ENCODE results near the gene AGBL5.
A peak's percentile ranks its signal among the peaks of the same experiment; 100 is the strongest.

The AGBL5 gene

DNA sequence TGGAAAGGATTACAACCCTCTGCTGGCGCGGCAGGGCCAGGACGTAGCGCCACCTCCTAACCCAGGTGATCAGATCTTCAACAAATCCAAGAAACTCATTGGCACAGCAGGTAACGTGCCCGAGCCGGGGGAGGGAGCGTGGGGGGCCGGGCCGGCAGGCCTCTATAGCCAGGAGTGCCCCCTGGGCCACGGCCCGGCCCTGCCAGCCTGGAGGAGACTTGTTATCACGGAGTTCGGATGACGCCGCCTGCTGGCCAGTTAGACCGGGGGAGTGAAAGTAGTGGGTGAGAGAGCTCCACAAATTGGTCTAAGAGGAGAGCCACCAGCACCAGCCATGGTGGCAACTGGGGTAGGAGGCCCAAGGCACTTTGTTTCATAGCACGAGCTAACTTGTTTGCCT, 27.3 kb upstream of the AGBL5 start:
- DNase-seq (ENCODE audit: low read depth in 4 of 4, low spot score in 1 of 4): no peak

DNA sequence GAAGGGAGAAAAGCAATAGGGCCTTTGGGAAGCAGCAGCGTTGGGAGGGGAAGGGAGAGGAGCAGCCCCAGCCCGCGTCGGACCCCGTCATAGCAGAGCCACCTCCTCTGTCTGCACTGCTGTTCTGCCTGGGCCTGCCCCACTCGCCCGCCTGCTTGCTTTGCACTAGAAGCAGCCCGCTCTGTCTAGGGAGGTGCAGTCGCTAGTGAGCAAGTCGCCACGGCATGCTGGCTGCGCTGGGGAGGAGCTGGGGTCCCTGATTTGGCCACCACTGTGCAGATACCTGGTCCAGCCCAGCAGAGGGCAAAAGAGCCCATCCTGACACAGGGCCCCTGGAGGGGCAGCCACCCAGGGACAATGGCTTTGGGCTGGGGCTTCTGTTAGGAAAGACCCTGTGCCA, 26.7 kb upstream of the AGBL5 start:
- no peak for DNase-seq (ENCODE audit: low read depth in 4 of 4, low spot score in 1 of 4)

- no peak for DNase-seq (ENCODE audit: low read depth in 4 of 4, low spot score in 1 of 4)
Observed at GRCh38 chr2:27025281-27025800, 26.1 kb upstream of the AGBL5 start.

- no peak for DNase-seq (ENCODE audit: low read depth in 4 of 4, low spot score in 1 of 4)
Observed at GRCh38 chr2:27025861-27026851, 25.3 kb upstream of the AGBL5 start.

- no peak for DNase-seq (ENCODE audit: low read depth in 4 of 4, low spot score in 1 of 4)
Observed at GRCh38 chr2:27027211-27027651, 24.2 kb upstream of the AGBL5 start.

GRCh38 chr2:27029051-27029450, 22.4 kb upstream of the AGBL5 start:
- no peak for DNase-seq (ENCODE audit: low read depth in 4 of 4, low spot score in 1 of 4)

DNA sequence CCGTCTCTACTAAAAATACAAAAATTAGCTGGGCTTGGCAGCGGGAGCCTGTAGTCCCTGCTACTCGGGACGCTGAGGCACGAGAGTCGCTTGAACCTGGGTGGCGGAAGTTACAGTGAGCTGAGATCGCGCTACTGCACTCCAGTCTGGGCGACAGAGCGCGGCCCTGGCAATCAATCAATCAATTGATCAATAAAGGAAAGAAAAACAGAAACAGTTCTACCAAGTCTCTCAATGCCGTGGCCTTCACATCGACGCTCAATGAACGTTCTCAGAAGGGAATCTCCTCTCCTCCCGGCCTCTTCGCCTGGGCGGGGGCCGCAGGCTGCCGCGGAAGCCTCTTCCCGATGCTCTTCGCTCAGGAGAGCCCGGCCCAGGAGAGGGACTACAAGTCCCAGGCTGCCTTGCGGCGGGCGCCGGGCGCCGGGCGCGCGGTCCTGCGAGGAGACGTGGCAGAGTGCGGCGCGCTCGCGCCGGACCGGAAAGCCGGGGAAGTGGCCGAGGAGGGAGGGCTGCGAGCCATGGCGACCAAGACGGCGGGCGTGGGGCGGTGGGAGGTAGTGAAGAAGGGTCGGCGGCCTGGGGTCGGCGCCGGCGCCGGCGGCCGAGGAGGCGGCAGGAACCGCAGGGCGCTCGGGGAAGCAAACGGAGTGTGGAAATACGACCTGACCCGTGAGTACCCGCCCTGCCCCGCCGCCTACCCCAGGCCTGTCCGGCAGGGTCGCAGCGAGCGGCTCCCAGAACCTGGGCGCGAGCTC, 18.8 kb upstream of the AGBL5 start, which contains the start of gene TMEM214:
TMEM214 (plus strand) TSS at position 471 of the 758 bp plus-strand sequence; CDS start at position 522, 51 bp downstream.
- peak; percentile 60 to 82 (median 70) for DNase-seq (ENCODE audit: low read depth in 4 of 4, low spot score in 1 of 4)

DNA sequence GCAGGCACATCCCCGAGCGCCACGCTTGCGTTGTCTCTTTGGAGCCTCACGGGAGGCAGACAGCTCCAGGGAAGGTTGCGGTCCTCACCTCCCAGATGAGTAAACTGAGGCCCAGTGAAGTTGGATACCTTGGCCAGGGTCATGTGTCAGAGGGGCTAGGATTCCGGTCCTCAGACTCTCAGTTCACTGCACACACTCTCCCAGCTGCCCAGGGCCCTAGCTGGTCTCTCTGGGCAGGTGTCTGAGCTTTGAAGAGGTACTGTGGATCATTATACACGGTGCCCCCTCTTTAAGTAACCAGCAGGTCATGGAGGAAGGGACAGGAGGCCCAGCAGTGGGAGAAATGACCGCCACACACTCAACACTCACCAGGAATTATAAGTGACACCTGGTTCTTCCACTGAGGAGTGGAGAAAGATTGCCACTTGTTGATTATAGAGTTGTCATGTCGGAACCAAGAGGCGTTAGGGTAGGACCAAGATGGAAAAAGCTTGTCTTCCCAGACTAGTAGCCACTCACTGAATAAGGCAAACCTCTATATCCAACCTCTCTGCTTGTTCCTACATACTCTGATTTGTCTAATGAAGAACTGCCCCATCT, 18.1 kb upstream of the AGBL5 start:
- DNase-seq (ENCODE audit: low read depth in 4 of 4, low spot score in 1 of 4): no peak

GRCh38 chr2:27038012-27038411, 13.5 kb upstream of the AGBL5 start:
- DNase-seq (ENCODE audit: low read depth in 4 of 4, low spot score in 1 of 4): no peak

DNA sequence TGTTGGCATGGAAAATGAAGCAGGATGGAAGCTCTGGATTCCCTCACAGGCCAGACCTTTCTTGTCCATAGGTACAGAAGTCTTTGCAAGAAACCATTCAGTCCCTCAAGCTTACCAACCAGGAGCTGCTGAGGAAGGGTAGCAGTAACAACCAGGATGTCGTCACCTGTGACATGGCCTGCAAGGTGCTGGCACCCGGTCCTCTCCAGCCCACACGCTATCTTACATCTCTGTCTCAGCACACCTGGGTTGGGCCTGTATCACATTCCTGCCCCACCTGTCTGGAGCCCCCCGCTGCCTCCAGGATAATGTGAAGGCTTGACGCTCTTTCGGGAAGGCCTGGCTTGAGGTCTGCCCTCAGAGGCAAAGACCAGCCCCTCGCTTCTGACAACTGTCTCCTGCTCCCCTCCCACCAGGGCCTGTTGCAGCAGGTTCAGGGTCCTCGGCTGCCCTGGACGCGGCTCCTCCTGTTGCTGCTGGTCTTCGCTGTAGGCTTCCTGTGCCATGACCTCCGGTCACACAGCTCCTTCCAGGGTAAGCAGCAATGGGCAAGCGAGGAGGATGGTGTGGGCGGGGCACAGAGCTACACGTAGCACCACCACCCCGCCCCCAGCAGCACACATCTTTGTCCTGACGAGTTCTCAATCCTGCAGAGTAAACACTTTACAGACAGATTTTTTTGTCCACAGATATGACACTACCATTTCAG, 12.7 kb upstream of the AGBL5 start:
- DNase-seq (ENCODE audit: low read depth in 4 of 4, low spot score in 1 of 4): no peak

DNA sequence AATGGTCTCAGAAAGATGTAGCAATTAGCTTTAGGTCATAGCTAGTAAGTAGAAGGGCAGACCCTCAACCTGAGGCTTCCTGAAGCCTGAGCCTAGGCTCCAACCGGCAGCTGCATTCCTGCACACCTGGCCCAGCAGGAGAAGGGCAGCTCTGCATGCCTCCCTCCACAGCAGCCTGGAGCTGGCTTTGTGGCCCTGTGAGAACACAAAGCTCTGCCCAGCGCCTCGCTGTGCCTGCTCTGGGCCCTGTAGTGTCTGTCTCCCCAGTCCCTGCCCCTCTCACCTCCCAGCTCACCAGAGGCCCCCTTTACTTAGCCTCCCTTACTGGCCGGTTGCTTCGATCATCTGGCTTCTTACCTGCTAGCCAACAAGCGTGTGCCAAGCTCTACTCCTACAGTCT, 12.0 kb upstream of the AGBL5 start:
- DNase-seq (ENCODE audit: low read depth in 4 of 4, low spot score in 1 of 4): no peak

GRCh38 chr2:27039871-27040270, 11.6 kb upstream of the AGBL5 start:
- no peak for DNase-seq (ENCODE audit: low read depth in 4 of 4, low spot score in 1 of 4)

- no peak for DNase-seq (ENCODE audit: low read depth in 4 of 4, low spot score in 1 of 4)
Observed at GRCh38 chr2:27040282-27040681, 11.2 kb upstream of the AGBL5 start.

- no peak for DNase-seq (ENCODE audit: low read depth in 4 of 4, low spot score in 1 of 4)
Observed at GRCh38 chr2:27041752-27042151, 9.7 kb upstream of the AGBL5 start.

DNA sequence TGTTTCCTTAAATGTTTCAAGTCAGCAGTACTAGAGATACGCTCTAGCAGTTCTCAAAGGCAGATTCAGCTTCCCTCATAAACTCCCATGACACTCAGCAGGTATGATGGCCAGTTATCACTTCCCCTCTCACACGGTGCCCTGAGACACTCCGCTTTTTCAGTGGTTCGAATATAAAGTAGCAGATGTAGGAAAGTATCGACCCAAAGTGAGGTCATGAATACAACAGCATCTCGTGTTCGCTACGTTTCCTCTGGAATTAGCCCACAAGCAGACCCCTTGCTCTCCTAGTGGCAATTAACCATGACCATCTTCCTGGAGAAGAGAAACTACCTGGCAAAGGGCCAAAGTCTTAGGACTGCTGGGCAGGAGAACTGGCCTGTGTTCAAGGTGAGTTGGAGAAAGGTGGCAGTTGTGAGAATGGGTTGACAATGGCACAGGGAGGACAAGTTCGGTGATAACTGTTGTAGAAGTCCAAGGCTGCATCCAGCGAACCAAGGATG, 9.3 kb upstream of the AGBL5 start:
- no peak for DNase-seq (ENCODE audit: low read depth in 4 of 4, low spot score in 1 of 4)

GRCh38 chr2:27042985-27043634, 8.4 kb upstream of the AGBL5 start:
- no peak for DNase-seq (ENCODE audit: low read depth in 4 of 4, low spot score in 1 of 4)

GRCh38 chr2:27049422-27050280, 1.8 kb upstream of the AGBL5 start:
- peak in 3 of 4 experiments; percentile 34 to 67 (median 54) for DNase-seq (ENCODE audit: low read depth in 4 of 4, low spot score in 1 of 4)

DNA sequence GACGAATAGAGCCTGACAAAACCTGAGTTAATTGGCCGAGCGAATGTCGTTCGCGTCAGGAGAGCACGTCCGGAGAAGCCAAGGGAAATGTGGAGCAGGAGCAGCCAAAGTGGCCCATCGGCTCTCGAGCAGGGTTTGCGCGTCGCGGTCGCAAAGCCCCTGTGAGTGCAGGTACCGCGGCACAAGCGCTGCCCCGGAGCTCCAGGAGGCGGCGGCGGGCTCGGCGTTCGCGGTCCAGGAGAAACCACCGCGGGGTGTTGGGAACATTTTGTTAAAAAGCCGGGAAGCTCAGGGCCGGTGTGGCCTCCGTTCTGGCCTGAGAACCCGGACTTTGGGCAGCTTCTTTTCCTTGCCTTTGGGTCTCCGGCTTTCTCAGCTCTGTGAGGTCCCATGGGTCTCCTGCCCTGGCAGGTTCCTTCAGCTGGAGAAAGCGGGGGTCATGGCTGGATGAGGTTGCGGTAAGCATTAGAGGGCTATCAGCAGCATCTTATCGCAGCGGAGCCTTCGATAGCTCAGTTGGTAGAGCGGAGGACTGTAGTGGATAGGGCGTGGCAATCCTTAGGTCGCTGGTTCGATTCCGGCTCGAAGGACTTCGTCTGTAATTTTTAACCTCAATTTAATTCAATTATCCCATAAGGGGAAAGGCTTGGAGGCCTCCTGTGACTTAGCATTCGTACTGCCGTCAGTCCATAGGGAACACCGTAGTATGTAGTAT, 1.0 kb upstream of the AGBL5 start:
- DNase-seq (ENCODE audit: low read depth in 4 of 4, low spot score in 1 of 4): peak; percentile 80 to 93 (median 84)
